ENCODE results near the gene LMNA.

LMNA gene

GRCh38 chr1:156143765-156144489 is 29.4 kb downstream of the LMNA start:
- DNase-seq, result no peak

GRCh38 chr1:156144742-156145141 is 30.2 kb downstream of the LMNA start:
- DNase-seq, result no peak

GRCh38 chr1:156145650-156146019 is 31.1 kb downstream of the LMNA start:
- DNase-seq, result no peak

GRCh38 chr1:156146020-156146768 is 31.7 kb downstream of the LMNA start:
- peak; percentile 76 for DNase-seq

- DNase-seq, result no peak
Observed at GRCh38 chr1:156146769-156147405, 32.4 kb downstream of the LMNA start.

GRCh38 chr1:156148216-156148615 is 33.7 kb downstream of the LMNA start:
- DNase-seq, result peak; percentile 83

- DNase-seq, result no peak
Observed at GRCh38 chr1:156149374-156150332, 35.1 kb downstream of the LMNA start.

GRCh38 chr1:156150333-156151011 is 36.0 kb downstream of the LMNA start:
- peak; percentile 77 for DNase-seq

GRCh38 chr1:156151093-156151688 is 36.7 kb downstream of the LMNA start:
- peak; percentile 96 for DNase-seq

GRCh38 chr1:156152628-156153027 is 38.1 kb downstream of the LMNA start:
- no peak for DNase-seq

GRCh38 chr1:156153362-156153761 is 38.9 kb downstream of the LMNA start, which contains the start of gene SEMA4A:
Gene SEMA4A, plus strand, starts transcription at chr1:156153585. Its CDS starts 994 bp downstream, at chr1:156154579.
- DNase-seq, result no peak

- DNase-seq, result peak; percentile 96
Observed at GRCh38 chr1:156154317-156154749, 39.8 kb downstream of the LMNA start.

GRCh38 chr1:156155756-156156510 is 41.4 kb downstream of the LMNA start:
- peak; percentile 61 for DNase-seq

- DNase-seq, result no peak
Observed at GRCh38 chr1:156157506-156157905, 43.0 kb downstream of the LMNA start.

- no peak for DNase-seq
Observed at GRCh38 chr1:156157966-156158365, 43.5 kb downstream of the LMNA start.

GRCh38 chr1:156160000-156160742 is 45.7 kb downstream of the LMNA start:
- DNase-seq, result no peak

GRCh38 chr1:156160743-156161171 is 46.2 kb downstream of the LMNA start:
- DNase-seq, result peak; percentile 51

GRCh38 chr1:156162430-156163037 is 48.0 kb downstream of the LMNA start:
- DNase-seq, result no peak

- DNase-seq, result no peak
Observed at GRCh38 chr1:156163712-156164111, 49.2 kb downstream of the LMNA start.
